GM10266 (cell line): ENCODE data around the gene AMY2A.
"Not testable (repeated sequence)": the region's sequence is repeated elsewhere in the genome, so short reads cannot be mapped to it uniquely, and the experiment has no call there.

ENCODE experiments used
- DNase-seq: peaks from one replicate; pipeline ENCODE4 v3.0.0; 2012; ENCODE audit errors: extremely low spot score

Gene AMY2A

DNA sequence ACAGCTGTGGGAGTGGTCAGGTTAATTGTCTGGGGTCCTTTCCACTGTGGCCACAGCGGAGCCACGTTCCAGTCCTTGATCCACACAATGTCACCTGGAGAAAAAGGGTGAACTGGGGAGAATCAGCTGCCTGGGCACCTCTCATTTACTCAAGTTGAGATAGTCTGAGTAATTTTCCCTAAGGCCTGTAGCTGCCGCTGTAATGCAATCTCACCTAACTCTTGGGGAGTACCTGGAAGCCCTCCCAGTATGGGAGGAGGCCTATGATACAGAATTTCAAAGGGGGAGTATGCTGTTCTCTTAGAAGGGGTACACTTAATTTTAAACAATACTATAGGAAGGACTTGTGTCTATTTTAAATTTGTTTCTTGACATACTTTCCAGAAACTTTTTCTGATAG is 33.1 kb downstream of the AMY2A start:
- not testable (repeated sequence) for DNase-seq

DNA sequence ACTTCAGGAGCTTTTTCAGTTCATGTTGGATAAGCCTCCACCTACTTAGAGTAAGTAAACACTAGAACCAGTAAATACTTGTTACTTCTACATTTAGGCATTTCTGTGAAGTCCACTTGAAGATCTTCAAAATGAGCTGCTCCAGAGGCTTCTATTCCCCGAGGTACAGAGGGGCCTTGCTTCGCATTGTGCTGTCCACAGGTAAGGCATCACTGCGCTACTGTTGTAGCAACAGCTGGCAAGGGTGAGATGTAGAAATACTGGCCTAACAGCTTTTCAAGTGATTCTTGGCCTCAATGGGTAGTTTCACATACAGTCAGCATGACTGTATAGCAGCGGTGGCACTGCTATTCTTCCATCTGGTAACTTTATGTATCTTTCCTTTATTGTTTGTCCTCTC is 33.7 kb downstream of the AMY2A start:
- not testable (repeated sequence) for DNase-seq

DNA sequence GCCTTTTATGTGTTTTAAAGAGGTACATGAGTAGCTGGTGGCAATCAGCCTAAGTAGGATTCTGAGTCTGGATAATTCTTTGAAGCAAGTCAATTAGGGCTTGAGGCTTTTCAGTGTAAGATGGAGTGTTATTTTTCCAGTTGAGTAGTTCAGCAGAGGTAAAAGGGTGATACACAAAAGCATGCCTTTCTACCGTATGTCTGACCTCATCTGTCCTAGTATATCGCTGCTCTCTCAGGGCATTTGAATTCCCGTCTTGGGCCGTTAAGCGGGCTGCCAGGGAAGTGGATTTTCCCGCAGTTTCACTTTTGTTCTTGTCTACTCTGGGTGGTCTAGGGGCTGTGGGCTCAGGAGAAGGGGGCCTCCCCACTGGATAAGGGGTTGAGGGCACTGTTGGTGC is 36.9 kb downstream of the AMY2A start:
- not testable (repeated sequence) for DNase-seq

DNA sequence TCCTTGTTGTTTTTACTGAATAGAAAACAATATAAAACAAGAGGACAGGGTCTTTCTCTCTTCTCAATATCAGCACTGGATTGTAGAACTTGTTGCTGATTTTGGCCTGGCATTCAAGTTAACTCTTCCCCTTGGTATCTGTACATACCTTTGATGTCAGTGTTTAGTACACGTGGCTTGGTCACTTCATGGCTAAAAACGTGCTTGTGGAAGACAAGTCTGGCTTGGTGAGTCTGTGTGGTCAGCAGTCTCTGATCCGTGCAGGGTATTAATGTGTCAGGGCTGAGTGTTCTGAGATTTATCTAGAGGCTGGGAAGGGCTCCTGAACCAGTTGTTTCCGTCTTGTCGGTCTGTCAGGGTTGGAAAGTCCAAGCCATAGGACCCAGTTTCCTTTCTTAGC is 38.2 kb downstream of the AMY2A start, which contains the start of gene AMY1A:
Gene AMY1A, plus strand, starts transcription at position 301 of the 400 bp plus-strand sequence. CDS start 571 bp downstream, outside the sequence.
- DNase-seq: not testable (repeated sequence)
